LNCAP (cell line): ENCODE measurements around the gene APBB1IP.

Experiments used
- CTCF ChIP-seq: fragments of 450-650 bp; IDR thresholded peaks from 2 replicates; pipeline ENCODE4 v1.5.1; 2017; ENCODE audit warnings: mild to moderate bottlenecking

The APBB1IP gene

DNA sequence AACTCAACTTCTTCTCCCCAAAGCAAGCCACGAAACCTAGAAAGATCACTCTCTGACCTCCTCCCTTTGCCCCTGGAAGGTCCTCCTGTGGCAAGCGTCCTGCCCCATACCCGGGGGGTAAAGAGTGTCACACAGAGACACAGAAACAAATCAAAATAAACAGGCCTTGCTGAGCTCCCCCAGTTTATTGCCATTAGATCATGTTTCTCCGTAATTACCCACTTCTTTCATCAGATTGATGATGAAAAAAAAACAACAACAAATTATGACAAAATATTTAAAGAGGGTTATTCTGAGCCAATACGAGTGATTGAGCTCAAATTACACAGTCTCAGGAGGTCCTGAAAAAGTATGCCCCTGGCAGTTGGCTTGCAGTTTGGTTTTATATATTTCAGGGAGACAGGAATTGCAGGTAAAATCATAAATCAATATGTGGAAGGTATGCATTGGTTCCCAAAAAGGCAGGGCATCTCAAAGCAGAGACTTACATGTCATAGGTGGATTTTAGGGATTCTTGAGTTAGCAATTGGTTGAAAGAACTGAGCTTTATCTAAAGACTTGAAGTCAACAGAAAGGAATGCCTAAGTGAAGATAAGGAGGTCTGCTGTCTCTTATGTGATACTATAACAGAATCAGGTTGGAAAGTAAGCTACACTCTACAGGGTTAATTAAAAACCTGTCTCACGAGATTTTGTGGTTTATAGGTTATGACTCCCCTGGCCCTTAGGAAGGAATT, 86.2 kb downstream of the APBB1IP start:
- no peak for TF ChIP-seq CTCF

- no peak for TF ChIP-seq CTCF
These were observed 87.4 kb downstream of the APBB1IP start for GRCh38 chr10:26525586-26525985.

DNA sequence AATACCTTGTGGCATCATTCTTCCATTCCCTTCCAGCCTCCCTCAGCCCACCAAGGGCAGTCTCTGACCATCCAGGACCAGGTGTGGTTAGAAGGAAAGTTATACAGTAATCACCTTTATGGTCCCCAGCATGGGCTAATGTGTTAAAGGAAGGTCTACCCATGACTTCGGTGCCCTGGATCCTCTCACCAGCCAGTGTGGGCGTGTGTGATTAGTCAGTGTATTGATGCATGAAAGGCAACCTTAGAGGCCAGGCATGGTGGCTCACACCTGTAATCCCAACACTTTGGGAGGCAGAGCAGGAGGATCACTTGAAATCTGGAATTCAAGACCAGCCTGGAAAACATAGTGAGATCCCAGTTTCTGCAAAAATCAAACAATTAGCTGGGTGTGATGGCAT, 88.9 kb downstream of the APBB1IP start:
- TF ChIP-seq CTCF, result no peak

DNA sequence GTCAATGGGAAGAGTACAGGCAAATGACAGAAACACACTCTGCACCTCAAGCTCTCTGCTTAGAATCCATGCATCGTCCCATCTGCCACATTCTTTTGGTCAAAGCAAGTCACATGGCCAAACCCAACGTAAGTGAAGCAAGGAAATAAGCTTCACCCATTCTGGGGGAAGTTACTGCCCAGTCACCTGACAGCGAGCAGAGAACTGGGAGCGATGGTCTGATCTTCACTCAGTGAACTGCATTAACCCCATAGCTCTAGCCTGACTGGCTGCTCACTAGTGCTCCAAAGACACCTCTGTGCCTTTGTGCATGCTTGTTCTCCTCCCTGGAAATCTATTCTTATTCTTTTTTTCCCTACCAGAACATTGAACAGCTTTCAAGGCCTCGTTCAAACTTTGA, 89.9 kb downstream of the APBB1IP start:
- no peak for TF ChIP-seq CTCF

- TF ChIP-seq CTCF, result no peak
These were observed 90.7 kb downstream of the APBB1IP start for GRCh38 chr10:26528715-26529393.

DNA sequence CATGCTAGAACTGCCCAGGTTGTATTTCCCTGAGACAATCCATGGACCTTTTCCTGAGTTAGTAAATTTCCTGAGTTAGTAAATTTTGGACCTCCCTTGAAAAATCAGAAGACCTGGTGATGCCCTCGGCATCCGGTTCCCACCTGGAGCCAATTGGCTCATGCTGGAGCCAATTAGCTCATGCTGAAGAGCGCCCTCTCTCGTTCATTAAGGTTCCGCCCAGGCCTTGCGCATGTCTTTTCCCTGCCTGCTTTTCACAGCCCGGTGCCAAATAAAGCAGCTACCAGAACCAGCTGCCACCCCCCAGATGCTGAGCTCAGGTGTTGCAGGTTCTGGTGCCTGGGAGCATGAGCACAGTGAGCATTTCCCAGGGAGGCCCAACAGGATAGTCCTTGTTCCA, 96.2 kb downstream of the APBB1IP start:
- peak; percentile 29; the same call in 1 of the 2 replicates for TF ChIP-seq CTCF

DNA sequence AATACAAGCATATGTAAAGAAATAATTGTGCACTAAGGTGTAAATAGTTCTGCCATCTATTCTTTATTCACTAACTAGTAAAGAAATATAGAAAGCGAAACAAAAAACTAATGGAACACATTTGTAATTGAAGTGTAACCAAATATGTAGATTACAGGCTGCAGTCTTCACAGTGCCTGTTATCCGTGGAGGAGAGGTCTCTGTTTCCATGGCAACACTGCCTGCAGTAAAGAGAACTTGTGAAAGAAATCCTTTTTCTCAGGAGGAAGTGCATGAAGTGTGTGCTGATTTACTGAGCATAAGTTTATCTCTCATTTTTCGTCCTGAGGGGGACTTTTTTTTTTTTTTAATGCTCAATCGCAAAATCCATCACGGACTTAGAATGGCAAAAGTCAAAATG, 102.5 kb downstream of the APBB1IP start:
- TF ChIP-seq CTCF, result no peak
